Measurements from ENCODE around the gene ERMN.

GRCh38 chr2:157363612-157364101 lies 38.0 kb upstream of the ERMN start:
- TF ChIP-seq, protein P1, sequence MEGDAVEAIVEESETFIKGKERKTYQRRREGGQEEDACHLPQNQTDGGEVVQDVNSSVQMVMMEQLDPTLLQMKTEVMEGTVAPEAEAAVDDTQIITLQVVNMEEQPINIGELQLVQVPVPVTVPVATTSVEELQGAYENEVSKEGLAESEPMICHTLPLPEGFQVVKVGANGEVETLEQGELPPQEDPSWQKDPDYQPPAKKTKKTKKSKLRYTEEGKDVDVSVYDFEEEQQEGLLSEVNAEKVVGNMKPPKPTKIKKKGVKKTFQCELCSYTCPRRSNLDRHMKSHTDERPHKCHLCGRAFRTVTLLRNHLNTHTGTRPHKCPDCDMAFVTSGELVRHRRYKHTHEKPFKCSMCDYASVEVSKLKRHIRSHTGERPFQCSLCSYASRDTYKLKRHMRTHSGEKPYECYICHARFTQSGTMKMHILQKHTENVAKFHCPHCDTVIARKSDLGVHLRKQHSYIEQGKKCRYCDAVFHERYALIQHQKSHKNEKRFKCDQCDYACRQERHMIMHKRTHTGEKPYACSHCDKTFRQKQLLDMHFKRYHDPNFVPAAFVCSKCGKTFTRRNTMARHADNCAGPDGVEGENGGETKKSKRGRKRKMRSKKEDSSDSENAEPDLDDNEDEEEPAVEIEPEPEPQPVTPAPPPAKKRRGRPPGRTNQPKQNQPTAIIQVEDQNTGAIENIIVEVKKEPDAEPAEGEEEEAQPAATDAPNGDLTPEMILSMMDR (IDR thresholded peaks at IDR 0.05) = no peak
- TF ChIP-seq POLR2A (IDR thresholded peaks at IDR 0.05) = no peak
